NCI-H187 treated with DMSO at 0.1 percent for 48 hours (cell line): ENCODE results near the gene PARD6B.
"Not testable (repeated sequence)": the region's sequence is repeated elsewhere in the genome, so short reads cannot be mapped to it uniquely, and the experiment has no call there.

Source experiments
- DNase-seq: peaks from one replicate; lab custom pipeline; 2025; lab: John Stamatoyannopoulos, UW

Gene PARD6B, protein sequence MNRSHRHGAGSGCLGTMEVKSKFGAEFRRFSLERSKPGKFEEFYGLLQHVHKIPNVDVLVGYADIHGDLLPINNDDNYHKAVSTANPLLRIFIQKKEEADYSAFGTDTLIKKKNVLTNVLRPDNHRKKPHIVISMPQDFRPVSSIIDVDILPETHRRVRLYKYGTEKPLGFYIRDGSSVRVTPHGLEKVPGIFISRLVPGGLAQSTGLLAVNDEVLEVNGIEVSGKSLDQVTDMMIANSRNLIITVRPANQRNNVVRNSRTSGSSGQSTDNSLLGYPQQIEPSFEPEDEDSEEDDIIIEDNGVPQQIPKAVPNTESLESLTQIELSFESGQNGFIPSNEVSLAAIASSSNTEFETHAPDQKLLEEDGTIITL

GRCh38 chr20:50731055-50731929, at the start of gene PARD6B:
TSS of gene PARD6B (plus strand) at chr20:50731580. CDS start at chr20:50731787, 207 bp downstream.
- peak; percentile 86 for DNase-seq

DNA sequence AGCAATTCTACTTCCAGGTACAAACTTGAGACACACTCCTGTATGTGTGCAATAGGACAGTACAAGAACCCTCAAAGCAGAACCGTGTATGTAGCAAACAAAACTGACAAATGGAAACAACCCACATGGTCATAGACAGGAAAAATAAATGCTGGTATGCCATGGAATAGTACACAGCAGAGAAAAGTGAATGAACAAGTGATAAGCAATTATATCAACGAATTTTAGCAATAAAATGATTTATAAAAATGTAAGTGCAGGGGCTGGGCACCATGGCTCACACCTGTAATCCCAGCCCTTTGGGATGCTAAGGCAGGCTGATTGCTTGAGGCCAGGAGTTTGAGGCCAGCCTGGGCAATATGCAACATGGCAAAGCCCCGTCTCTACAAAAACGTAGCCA, 49.3 kb upstream of the PARD6B start:
- no peak for DNase-seq

DNA sequence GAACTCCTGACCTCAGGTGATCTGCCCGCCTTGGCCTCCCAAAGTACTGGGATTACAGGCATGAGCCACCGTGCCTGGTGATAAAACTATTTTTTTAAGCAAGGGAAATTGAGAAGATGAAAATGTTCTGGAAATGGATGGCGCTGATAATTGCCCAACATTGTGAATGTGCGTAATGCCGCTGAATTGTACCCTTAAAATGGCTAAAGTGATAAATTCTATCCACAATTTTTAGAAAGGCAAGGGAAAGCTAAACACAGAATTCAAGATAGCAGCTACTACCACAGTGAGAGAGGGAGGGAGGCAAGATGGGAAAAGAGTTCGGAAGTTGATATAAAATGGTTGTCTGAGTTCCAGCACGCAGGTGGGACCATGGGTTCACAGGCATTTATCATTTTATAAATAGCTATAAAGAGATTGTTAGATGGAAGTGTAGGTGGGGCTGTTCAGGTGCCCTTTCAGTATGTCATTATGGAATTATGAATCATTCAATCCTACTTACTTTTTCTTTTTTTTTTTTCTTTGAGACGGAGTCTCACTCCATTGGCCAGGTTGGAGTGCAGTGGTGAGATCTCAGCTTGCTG, 48.3 kb upstream of the PARD6B start:
- DNase-seq, result no peak

GRCh38 chr20:50683570-50683969, 47.8 kb upstream of the PARD6B start:
- DNase-seq, result no peak

GRCh38 chr20:50686821-50687220, 44.6 kb upstream of the PARD6B start:
- DNase-seq, result no peak

DNA sequence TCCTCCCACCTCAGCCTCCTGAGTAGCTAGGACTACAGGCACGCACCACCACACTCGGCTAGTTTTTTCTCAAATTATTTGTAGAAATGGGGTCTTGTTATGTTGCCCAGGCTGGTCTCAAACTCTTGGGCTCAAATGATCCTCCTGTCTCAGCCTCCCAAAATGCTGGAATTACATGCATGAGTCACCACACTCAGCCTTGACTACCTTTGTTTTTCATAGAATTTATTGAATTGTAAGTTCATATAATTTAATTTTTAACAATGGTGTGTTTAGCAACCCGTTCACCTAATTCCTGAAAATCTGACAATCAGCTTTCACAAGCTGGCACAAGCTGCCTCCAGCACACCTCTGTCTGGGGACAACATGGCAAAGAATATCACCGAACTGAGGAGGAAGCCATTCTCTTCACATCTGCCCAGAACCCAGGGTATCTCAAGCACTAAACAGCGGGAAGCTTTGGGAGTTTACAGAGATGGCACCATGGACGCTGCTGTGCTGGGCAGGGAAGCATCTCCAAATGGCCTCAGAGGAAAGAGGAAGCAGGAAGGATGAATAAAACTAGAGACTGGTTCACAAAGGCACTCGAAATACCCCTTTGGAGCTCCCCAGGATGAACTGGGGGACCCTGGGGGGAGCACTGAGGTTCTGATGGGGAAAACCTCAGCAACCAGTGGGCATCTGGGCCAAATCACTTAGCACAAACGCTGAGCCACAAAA, 43.0 kb upstream of the PARD6B start:
- DNase-seq, result no peak

GRCh38 chr20:50689864-50690649, 41.3 kb upstream of the PARD6B start:
- DNase-seq, result no peak

DNA sequence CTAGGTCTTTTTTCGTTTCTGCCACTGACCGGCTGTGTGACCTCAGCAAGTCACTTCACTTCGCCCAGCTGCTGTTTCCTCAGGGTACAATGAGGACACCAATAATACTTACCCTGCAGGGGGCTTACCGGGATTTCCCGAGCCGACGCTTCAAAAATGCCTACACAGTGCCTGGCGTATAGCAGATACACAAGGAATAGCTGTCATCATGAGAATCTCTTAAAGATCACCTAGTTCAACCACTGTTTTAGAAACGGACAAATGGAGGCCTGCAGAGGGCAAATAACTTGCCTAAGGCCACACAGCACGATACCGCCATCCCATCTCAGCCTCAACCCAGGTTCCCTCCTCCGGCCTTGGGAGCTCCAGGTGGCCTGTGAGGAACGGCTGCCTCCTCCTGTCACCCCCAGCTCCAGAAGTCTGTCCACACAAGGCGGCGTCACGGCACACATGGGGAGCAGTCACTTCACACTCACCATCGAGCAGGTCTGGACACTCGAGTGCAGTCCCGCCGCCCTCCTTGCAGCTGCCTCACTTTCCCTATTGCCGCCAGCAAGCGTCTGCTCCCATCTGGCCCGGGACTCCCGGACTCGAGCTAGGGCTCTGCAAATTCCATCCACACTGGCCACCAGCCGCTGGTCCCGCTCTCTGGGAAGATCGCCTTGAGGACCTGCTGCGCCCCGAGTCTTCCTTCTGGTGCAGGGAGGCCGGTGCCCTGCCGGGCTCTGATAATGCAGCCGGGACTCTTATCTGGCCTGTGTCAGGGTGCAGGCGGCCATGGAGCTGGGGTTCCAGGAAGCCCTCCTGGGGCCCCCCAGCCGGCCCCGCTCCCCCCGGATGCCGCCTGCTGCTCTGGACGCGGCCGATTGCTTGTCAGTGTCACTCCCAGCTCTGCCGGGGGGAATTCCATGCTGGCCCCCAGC, 40.5 kb upstream of the PARD6B start, which contains the start of gene RIPOR3:
Gene RIPOR3, minus strand, starts transcription at position 893 of the 923 bp plus-strand sequence. Its CDS starts 414 bp downstream, at position 479.
- DNase-seq, result no peak

GRCh38 chr20:50691573-50692551, 39.5 kb upstream of the PARD6B start:
- DNase-seq, result no peak

- no peak for DNase-seq
Measured at GRCh38 chr20:50692552-50692933, 38.8 kb upstream of the PARD6B start.

- no peak for DNase-seq
Measured at GRCh38 chr20:50693001-50693400, 38.4 kb upstream of the PARD6B start.

GRCh38 chr20:50694379-50695134, 36.8 kb upstream of the PARD6B start:
- DNase-seq, result no peak

- DNase-seq, result no peak
Measured at GRCh38 chr20:50695135-50695872, 36.1 kb upstream of the PARD6B start.

DNA sequence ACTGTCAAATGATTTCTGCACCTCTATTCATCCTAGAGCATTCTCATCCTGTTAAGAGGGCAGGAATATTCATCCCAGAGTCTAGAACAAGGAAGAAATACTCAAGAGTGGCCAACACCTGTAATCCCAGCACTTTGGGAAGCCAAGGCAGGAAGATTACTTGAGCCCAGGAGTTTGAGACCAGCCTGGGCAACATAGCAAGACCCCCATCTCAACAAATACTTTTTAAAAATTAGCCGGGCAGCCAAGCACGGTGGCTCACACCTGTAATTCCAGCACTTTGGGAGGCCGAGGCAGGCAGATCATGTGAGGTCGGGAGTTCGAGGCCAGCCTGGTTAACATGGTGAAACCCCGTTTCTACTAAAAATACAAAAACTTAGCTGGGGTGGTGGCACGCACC, 33.1 kb upstream of the PARD6B start:
- not testable (repeated sequence) for DNase-seq

DNA sequence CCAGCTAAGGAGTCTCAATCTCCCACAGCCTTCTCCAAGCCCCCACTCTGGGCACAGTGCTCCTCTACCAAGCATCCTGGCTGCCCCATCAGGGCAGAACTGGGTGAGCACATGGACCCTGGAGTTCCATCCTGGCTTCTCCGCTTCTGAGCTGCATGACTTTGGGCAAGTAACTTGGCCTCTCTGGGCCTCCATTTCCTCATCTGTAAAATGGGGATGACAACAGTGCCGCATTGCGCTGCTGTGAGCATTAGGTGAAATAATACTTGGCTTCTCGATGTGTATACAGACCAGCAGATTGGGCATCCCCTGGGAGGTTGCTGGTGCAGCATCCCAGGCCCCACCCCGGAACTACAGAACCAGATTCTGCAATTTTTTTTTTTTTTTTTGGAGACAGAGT, 31.7 kb upstream of the PARD6B start:
- no peak for DNase-seq

DNA sequence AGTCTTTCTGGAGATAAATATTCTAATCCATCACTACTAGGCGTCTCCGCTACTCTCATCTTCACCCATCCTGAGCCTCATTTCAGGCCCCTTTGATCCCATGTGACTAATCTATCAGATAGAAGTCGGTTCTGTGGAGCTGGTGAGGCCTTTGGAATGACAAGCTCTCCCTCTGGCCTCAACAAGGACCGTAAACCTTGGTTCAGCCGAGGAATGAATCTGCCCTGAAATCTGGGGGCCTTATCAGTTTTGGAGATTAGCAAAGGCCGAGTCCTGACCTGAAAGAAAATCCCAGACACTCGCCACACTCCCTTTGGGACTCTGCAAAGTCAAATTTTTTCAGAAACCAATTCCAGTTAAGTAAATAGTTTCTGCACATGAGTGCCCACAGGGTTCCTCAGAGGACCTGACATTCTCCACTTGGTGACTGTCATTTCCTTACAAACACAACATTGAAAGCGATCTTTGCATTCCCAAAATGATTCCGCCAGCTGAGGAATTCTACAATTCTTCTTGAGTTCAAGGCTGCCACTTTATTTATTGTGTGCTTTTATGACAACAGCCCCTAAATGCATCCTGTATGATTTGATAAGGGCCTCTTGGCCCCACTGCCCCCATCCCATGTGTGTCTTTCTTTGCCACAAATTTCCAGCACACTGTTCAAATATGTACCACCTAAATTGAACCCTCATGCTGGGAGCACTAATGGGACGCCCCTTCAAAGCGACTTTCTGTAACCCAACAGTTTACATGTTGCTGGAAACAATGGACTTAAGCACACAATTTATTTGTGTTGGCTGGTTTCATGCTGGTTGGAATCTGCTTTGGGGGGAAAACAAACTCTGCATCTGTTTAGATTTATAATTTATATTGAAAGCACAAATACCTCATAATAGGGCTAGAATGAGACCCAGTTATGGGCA, 30.1 kb upstream of the PARD6B start:
- no peak for DNase-seq
